Measurements from ENCODE around the gene EGFL7. TPM values are rescaled to one million over a fixed set of nuclear protein-coding genes. Genes with fewer than 3 reads are reported as not detected.

The EGFL7 gene
- total and polyA plus RNA-seq, 4 donors: 32.1 to 39.7 (median 36.5) TPM

DNA sequence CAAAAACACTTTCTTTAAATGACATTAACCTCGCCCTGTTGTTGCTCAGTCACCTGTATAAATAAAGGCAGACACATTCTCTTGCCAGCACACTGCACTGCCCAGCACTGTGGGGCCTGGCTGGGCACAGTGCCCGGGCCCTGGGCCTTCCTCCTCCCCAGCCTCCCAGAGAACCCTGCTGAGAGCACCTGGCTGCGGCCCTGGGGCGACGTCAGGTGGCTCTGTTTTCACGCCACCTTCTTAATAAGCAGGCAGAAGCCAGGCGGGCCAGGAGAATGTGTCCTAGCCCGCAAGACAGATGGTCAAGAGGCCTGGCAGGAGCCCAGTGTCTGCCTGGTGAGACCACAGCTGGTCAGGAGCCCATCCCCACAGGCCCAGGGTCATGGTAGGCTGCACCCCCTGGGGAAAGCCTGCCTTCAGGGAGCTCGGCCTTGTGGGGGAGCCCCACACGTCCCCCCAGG, 32.7 kb downstream of the EGFL7 start (continued):
- no peak for TF ChIP-seq MAX (IDR thresholded peaks at IDR 0.05)
- TF ChIP-seq, protein P1, sequence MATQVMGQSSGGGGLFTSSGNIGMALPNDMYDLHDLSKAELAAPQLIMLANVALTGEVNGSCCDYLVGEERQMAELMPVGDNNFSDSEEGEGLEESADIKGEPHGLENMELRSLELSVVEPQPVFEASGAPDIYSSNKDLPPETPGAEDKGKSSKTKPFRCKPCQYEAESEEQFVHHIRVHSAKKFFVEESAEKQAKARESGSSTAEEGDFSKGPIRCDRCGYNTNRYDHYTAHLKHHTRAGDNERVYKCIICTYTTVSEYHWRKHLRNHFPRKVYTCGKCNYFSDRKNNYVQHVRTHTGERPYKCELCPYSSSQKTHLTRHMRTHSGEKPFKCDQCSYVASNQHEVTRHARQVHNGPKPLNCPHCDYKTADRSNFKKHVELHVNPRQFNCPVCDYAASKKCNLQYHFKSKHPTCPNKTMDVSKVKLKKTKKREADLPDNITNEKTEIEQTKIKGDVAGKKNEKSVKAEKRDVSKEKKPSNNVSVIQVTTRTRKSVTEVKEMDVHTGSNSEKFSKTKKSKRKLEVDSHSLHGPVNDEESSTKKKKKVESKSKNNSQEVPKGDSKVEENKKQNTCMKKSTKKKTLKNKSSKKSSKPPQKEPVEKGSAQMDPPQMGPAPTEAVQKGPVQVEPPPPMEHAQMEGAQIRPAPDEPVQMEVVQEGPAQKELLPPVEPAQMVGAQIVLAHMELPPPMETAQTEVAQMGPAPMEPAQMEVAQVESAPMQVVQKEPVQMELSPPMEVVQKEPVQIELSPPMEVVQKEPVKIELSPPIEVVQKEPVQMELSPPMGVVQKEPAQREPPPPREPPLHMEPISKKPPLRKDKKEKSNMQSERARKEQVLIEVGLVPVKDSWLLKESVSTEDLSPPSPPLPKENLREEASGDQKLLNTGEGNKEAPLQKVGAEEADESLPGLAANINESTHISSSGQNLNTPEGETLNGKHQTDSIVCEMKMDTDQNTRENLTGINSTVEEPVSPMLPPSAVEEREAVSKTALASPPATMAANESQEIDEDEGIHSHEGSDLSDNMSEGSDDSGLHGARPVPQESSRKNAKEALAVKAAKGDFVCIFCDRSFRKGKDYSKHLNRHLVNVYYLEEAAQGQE (IDR thresholded peaks at IDR 0.05): no peak

DNA sequence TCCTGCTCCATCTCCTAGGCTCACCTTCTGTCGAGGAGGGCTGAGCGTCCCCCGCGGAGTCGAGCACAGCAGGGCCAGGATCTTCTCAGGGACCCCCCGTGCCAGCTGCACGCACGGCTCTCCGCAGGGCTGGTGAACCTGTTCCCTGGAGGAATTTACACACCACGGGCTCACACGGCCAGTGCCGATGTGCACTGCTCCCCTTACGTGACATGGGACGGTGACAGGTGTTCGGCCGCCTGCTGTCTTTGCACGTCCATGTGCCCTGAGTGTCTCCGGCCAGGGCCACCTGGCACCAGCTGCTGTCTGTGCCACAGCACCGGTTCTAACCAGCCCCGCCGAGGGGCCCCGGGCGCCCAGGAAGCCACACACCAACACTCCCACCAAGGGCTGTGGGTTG, 33.2 kb downstream of the EGFL7 start:
- no peak overlapping the region for H3K4me3 ChIP-seq (ENCODE audit: low read depth in 1 of 3, low read length in 3 of 3)
- TF ChIP-seq RXRA (IDR thresholded peaks at IDR 0.05) (no peak), NR2F2 (IDR thresholded peaks at IDR 0.05) (no peak), SP1 (IDR thresholded peaks at IDR 0.05) (no peak), JUND (IDR thresholded peaks at IDR 0.05) (no peak), HNF4G (IDR thresholded peaks at IDR 0.05) (no peak), GABPA (IDR thresholded peaks at IDR 0.05 in 1 of 2, conservative IDR thresholded peaks at IDR 0.05 in 1 of 2) (no peak), ZBTB33 (IDR thresholded peaks at IDR 0.05) (no peak), FOXA1 (IDR thresholded peaks at IDR 0.05) (no peak), TAF1 (conservative IDR thresholded peaks at IDR 0.05) (no peak), EGR1 (IDR thresholded peaks at IDR 0.05; ENCODE audit: low read depth in 2 of 2) (no peak), MAX (IDR thresholded peaks at IDR 0.05) (no peak), RAD21 (IDR thresholded peaks at IDR 0.05) (no peak), YY1 (IDR thresholded peaks at IDR 0.05) (no peak), FOXA2 (IDR thresholded peaks at IDR 0.05) (no peak)
- TF ChIP-seq, protein P2, sequence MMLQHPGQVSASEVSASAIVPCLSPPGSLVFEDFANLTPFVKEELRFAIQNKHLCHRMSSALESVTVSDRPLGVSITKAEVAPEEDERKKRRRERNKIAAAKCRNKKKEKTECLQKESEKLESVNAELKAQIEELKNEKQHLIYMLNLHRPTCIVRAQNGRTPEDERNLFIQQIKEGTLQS (IDR thresholded peaks at IDR 0.05): no peak
- TF ChIP-seq, protein P1 (IDR thresholded peaks at IDR 0.05): no peak
- TF ChIP-seq, protein P3, sequence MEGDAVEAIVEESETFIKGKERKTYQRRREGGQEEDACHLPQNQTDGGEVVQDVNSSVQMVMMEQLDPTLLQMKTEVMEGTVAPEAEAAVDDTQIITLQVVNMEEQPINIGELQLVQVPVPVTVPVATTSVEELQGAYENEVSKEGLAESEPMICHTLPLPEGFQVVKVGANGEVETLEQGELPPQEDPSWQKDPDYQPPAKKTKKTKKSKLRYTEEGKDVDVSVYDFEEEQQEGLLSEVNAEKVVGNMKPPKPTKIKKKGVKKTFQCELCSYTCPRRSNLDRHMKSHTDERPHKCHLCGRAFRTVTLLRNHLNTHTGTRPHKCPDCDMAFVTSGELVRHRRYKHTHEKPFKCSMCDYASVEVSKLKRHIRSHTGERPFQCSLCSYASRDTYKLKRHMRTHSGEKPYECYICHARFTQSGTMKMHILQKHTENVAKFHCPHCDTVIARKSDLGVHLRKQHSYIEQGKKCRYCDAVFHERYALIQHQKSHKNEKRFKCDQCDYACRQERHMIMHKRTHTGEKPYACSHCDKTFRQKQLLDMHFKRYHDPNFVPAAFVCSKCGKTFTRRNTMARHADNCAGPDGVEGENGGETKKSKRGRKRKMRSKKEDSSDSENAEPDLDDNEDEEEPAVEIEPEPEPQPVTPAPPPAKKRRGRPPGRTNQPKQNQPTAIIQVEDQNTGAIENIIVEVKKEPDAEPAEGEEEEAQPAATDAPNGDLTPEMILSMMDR (IDR thresholded peaks at IDR 0.05; ENCODE audit: low read depth, low read length, missing input control): no peak
- no peaks in the 10 kb centered on the region for H3K36me3 ChIP-seq (ENCODE audit: control insufficient read depth in 4 of 4, insufficient read depth in 3 of 4, low read depth in 1 of 4, low read length in 3 of 4)
- H3K4me1 ChIP-seq (ENCODE audit: control insufficient read depth in 4 of 4, insufficient read depth in 4 of 4, low read length in 3 of 4): peaks cover 25 to 67% (median 59%) of the 10 kb centered on the region in 4 donors
- H3K27ac ChIP-seq (ENCODE audit: low read depth in 1 of 2, low read length in 2 of 2): peak overlapping the region; percentile 61 to 77
- 47% methylated on average over 23 of the region's 23 CpGs for WGBS
- H3K9me3 ChIP-seq (ENCODE audit: control insufficient read depth in 4 of 4, low read length in 3 of 4): no peaks in the 10 kb centered on the region
- DNase-seq (ENCODE audit: low spot score): no peak
- H3K9ac ChIP-seq (ENCODE audit: low read depth in 1 of 2, low read length in 2 of 2): no peak overlapping the region
- H3K27me3 ChIP-seq (ENCODE audit: control insufficient read depth in 4 of 4, insufficient read depth in 4 of 4, low read length in 3 of 4): no peaks in the 10 kb centered on the region
